GM13976 (cell line): ENCODE data around the gene KRT79.

ENCODE experiments used
- DNase-seq: peaks from one replicate; pipeline ENCODE4 v3.0.0; 2012; ENCODE audit warnings: low spot score
- in situ Hi-C: fragments of 300-500 bp; cut with MboI; formaldehyde crosslinking; loops from one replicate; pipeline ENCODE4 v1.12.0; 2022; ENCODE audit warnings: low sequenced_read_pairs, mixed read lengths, inconsistent platforms; ENCODE audit not compliant: unreplicated experiment
- TF ChIP-seq, protein P1 (sequence below): IDR thresholded peaks from 2 replicates; pipeline ENCODE4 v1.5.1; 2012; ENCODE audit warnings: borderline replicate concordance, mild to moderate bottlenecking; ENCODE audit not compliant: insufficient read depth; ENCODE audit errors: extremely low read depth, missing control alignments, control extremely low read depth

The KRT79 gene

GRCh38 chr12:52815161-52815560, 18.9 kb downstream of the KRT79 start:
- TF ChIP-seq, protein P1, sequence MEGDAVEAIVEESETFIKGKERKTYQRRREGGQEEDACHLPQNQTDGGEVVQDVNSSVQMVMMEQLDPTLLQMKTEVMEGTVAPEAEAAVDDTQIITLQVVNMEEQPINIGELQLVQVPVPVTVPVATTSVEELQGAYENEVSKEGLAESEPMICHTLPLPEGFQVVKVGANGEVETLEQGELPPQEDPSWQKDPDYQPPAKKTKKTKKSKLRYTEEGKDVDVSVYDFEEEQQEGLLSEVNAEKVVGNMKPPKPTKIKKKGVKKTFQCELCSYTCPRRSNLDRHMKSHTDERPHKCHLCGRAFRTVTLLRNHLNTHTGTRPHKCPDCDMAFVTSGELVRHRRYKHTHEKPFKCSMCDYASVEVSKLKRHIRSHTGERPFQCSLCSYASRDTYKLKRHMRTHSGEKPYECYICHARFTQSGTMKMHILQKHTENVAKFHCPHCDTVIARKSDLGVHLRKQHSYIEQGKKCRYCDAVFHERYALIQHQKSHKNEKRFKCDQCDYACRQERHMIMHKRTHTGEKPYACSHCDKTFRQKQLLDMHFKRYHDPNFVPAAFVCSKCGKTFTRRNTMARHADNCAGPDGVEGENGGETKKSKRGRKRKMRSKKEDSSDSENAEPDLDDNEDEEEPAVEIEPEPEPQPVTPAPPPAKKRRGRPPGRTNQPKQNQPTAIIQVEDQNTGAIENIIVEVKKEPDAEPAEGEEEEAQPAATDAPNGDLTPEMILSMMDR, result no peak
- no peak for DNase-seq
- in situ Hi-C loops, result no loop called here

DNA sequence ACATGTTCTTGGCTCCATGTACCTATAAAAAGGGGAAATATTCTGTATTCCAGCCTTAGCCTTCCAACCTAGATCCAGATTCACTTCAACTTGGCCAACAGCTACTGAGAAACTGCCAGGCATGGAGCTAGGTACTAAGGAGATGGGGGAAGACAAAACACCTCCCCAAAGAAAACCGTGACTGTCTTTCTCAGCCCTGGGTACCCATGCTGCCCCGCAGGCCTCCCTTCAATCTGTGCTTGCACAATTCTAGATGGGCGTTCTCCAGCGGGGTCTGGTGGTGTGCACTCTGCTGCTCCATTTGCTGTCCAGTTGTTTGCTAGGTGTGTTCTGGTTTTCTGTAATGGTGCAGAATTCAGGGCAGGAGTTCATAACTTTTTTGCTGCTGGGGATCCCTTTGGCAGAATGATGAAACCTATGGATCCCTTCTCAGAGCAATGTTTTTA, 19.4 kb downstream of the KRT79 start:
- TF ChIP-seq, protein P1, result no peak
- DNase-seq, result no peak
- in situ Hi-C loops, result no loop called here

- in situ Hi-C loops, result no loop called here
- no peak for DNase-seq
- TF ChIP-seq, protein P1, result no peak
Observed at GRCh38 chr12:52813885-52814709, 20.0 kb downstream of the KRT79 start, which contains the start of gene KRT4. KRT4 (minus strand) TSS chr12:52814116; CDS start chr12:52814058, 58 bp downstream.

GRCh38 chr12:52813203-52813819, 20.8 kb downstream of the KRT79 start:
- no peak for DNase-seq
- in situ Hi-C loops, result no loop called here
- TF ChIP-seq, protein P1, result no peak

GRCh38 chr12:52812749-52813148, 21.4 kb downstream of the KRT79 start:
- DNase-seq, result no peak
- in situ Hi-C loops, result no loop called here
- TF ChIP-seq, protein P1, result no peak

DNA sequence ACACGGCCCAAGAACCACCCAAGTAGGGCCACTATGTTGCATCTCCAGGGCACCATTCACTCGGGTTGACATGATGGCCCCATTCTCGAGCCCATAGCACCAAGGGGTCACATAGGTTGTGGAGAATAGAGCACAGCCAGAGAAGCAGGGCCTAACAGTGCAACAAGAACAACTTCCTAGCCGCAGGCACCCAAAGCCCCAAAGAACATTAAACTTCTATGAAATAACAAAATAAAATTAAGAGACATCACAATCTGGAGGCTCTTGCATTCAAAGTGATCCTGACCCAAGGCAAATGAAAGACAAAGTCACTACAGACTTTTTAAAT, 22.1 kb downstream of the KRT79 start:
- TF ChIP-seq, protein P1, result no peak
- DNase-seq, result no peak
- in situ Hi-C loops, result no loop called here
